ENCODE results near the gene PDE8A.

Gene PDE8A

GRCh38 chr15:85025516-85026251 is 44.0 kb downstream of the PDE8A start:
- H3K27me3 ChIP-seq (ENCODE audit: insufficient read depth, low read depth, severe bottlenecking): no peaks in the 10 kb centered on the region
- no peak overlapping the region for H3K4me3 ChIP-seq (ENCODE audit: low read depth, low read length)
- TF ChIP-seq CTCF (IDR thresholded peaks at IDR 0.05; ENCODE audit: low read depth, low read length): no peak
- no peaks in the 10 kb centered on the region for H3K36me3 ChIP-seq
- no peak overlapping the region for H3K27ac ChIP-seq
- no peaks in the 10 kb centered on the region for H3K9me3 ChIP-seq (ENCODE audit: severe bottlenecking)
- no peak for DNase-seq

- H3K27me3 ChIP-seq (ENCODE audit: insufficient read depth, low read depth, severe bottlenecking): no peaks in the 10 kb centered on the region
- no peak for DNase-seq
- H3K9me3 ChIP-seq (ENCODE audit: severe bottlenecking): no peaks in the 10 kb centered on the region
- TF ChIP-seq CTCF (IDR thresholded peaks at IDR 0.05; ENCODE audit: low read depth, low read length): no peak
- H3K27ac ChIP-seq: no peak overlapping the region
- no peak overlapping the region for H3K4me3 ChIP-seq (ENCODE audit: low read depth, low read length)
- no peaks in the 10 kb centered on the region for H3K36me3 ChIP-seq
Observed at GRCh38 chr15:85026304-85027032, 44.8 kb downstream of the PDE8A start.

GRCh38 chr15:85027033-85027380 is 45.4 kb downstream of the PDE8A start:
- no peak for TF ChIP-seq CTCF (IDR thresholded peaks at IDR 0.05; ENCODE audit: low read depth, low read length)
- Histone ChIP-seq H3K27ac (no peak overlapping the region), H3K27me3 (ENCODE audit: insufficient read depth, low read depth, severe bottlenecking) (no peaks in the 10 kb centered on the region), H3K4me3 (ENCODE audit: low read depth, low read length) (no peak overlapping the region), H3K36me3 (no peaks in the 10 kb centered on the region), H3K9me3 (ENCODE audit: severe bottlenecking) (no peaks in the 10 kb centered on the region)
- DNase-seq: no peak

GRCh38 chr15:85027421-85027820 is 45.8 kb downstream of the PDE8A start:
- H3K27me3 ChIP-seq (ENCODE audit: insufficient read depth, low read depth, severe bottlenecking): no peaks in the 10 kb centered on the region
- no peak overlapping the region for H3K4me3 ChIP-seq (ENCODE audit: low read depth, low read length)
- no peak overlapping the region for H3K27ac ChIP-seq
- H3K9me3 ChIP-seq (ENCODE audit: severe bottlenecking): no peaks in the 10 kb centered on the region
- DNase-seq: no peak
- H3K36me3 ChIP-seq: no peaks in the 10 kb centered on the region
- TF ChIP-seq CTCF (IDR thresholded peaks at IDR 0.05; ENCODE audit: low read depth, low read length): no peak

GRCh38 chr15:85028416-85028815 is 46.8 kb downstream of the PDE8A start:
- peak; percentile 45 for DNase-seq
- Histone ChIP-seq H3K4me3 (ENCODE audit: low read depth, low read length) (no peak overlapping the region), H3K27ac (peak overlapping the region; percentile 15; the same call in 1 of the 2 replicates), H3K27me3 (ENCODE audit: insufficient read depth, low read depth, severe bottlenecking) (no peaks in the 10 kb centered on the region), H3K9me3 (ENCODE audit: severe bottlenecking) (no peaks in the 10 kb centered on the region), H3K36me3 (no peaks in the 10 kb centered on the region)
- TF ChIP-seq CTCF (IDR thresholded peaks at IDR 0.05; ENCODE audit: low read depth, low read length): no peak
